Choroid plexus epithelial cell (primary cell): ENCODE results near the gene ZNF774.

ENCODE experiments used
- DNase-seq: peaks from one replicate; pipeline ENCODE4 v3.0.0-alpha.2; 2010; ENCODE audit warnings: low read depth
- H3K4me3 ChIP-seq: 2 replicates; pipeline ENCODE4 v1.5.1; 2011; ENCODE audit warnings: low read depth, mild to moderate bottlenecking, control low read depth, low read length, moderate library complexity
- TF ChIP-seq, protein P1 (sequence below): conservative IDR thresholded peaks from 2 replicates; pipeline ENCODE4 v1.5.1; 2011; ENCODE audit warnings: low read depth, mild to moderate bottlenecking, control low read depth, inconsistent platforms, low read length, moderate library complexity

The ZNF774 gene

DNA sequence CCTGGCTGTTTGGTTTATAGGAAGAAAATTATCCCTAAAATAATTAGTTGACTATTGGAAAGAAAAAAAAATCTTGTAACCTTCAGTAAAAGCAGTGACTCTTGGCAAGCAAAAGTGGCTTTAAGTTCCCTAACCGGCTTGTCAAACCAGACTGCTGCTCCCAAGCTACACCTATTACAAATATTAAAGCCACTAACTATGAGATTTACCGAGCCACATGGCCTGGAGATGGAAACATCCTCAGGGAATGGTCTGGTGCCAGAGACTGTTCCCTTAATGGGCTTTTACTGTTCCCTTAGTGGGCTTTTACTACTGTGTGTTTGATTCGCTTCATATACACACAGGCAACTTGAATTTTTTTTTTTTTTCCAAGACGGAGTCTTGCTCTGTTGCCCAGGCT, 35.9 kb upstream of the ZNF774 start:
- TF ChIP-seq, protein P1, sequence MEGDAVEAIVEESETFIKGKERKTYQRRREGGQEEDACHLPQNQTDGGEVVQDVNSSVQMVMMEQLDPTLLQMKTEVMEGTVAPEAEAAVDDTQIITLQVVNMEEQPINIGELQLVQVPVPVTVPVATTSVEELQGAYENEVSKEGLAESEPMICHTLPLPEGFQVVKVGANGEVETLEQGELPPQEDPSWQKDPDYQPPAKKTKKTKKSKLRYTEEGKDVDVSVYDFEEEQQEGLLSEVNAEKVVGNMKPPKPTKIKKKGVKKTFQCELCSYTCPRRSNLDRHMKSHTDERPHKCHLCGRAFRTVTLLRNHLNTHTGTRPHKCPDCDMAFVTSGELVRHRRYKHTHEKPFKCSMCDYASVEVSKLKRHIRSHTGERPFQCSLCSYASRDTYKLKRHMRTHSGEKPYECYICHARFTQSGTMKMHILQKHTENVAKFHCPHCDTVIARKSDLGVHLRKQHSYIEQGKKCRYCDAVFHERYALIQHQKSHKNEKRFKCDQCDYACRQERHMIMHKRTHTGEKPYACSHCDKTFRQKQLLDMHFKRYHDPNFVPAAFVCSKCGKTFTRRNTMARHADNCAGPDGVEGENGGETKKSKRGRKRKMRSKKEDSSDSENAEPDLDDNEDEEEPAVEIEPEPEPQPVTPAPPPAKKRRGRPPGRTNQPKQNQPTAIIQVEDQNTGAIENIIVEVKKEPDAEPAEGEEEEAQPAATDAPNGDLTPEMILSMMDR: no peak
- DNase-seq: no peak
- no peak overlapping the region for H3K4me3 ChIP-seq

DNA sequence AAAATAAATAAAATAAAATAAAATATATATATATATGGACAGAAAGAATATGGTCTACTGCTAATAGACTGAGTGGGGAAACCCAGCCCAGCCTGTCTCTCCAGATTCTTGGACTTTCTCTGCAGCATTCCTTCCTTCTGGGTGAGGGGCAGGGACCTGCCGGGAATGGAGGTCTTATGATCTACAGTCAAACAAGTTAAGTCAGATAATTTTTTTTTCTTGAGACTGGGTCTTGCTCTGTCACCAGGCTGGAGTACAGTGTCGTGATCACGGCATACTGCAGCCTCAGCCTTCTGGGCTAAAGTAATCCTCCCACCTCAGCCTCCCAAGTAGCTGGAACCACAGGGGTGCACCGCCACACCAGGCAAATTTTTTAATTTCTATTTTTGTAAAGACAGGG, 33.5 kb upstream of the ZNF774 start:
- no peak overlapping the region for H3K4me3 ChIP-seq
- DNase-seq: no peak
- TF ChIP-seq, protein P1: no peak

DNA sequence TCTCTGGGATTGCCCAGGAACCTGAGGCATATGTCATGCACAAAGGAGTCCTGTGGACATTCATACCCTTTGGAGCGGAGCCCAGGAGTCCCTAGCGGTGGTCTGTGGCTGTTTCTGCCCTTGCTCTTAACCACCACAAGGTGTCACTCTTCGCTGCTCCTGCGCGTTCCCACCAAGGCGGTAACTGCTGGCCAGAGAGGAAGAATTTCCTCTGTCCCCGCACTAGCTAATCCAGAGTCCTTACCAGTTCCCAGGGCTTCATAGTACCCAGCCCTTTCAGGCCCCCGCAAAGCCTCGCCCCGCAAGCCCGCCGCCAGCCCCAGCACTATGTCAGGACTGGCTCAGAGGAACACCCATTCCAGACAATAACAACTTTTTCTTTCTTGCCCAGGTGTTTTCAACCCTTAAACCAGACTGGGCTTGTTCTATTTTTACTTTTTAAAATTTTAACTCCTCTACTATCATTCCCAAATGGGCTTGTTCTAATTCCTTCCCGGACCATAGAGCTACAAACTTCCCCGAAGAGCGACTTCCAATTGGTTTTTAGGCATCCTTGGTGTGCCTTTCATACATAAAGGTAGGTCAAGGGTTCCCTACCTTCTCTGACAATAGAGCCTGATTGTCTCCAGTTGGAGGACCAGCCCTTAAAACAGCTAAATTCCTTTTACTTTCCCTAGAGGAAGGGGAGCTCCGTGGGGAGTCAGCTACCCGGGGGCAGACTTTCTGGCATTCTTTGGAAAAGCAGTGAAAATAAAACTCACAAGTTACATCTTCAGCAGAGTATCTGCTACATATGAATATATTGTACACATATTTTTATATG, 31.8 kb upstream of the ZNF774 start:
- peak; percentile 94 for DNase-seq
- TF ChIP-seq, protein P1: peak; percentile 100
- H3K4me3 ChIP-seq: peak overlapping the region; percentile 28

DNA sequence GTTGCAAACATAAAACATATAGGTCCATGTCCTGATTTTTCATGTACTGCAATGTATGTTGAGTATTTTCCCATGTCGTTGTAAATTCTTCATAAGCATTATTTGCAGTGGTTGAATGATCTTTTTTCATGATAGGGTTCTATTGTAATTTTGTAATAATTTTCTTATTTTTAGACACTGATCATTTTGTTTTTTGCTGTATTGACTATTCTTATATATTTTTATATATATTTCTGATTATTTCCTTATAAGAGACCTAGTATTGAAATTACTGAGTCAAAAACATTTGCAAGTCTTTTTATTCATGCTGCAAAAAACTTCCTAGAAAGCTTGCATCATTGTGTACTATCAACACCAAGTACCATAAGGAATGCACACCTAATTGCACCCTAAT, 31.2 kb upstream of the ZNF774 start:
- DNase-seq: no peak
- TF ChIP-seq, protein P1: no peak
- H3K4me3 ChIP-seq: no peak overlapping the region

DNA sequence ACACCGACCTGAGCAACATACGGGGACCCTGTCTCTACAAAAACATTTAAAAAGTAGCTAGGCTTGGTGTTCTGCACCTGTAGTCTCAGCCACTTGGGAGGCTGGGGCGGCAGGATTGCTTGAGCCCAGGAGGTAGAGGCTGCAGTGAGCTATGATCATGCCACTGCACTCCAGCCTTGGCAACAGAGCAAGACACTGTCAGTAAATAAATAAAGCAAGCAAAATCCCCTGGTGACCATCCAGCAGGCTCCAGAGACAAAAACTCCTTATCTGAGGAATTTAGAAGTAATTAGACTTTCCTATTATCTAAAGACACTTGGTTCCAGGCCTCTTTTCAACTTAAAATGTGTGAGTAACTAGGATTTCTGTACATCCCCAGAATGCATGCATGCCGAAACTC, 29.5 kb upstream of the ZNF774 start:
- TF ChIP-seq, protein P1: no peak
- no peak for DNase-seq
- no peak overlapping the region for H3K4me3 ChIP-seq

DNA sequence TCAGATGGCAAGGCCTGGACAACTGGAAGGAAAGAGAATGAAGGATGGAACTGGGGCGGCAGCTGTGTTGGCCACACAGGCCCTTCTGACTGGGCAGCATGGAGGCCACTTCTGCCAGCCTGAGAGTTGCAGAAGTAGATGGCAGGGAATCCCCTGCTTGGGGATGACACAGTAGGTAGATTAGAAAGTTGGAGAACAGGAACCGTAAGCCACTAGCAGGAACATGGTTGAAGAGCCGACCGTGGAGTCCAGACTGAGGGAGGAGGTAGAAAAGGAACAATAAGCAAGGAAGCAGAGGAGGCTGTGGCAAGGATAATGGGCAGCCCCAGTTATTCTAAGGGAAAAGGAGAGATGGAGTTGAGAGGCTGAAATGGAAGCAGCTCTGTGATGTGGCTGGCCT, 26.4 kb upstream of the ZNF774 start:
- TF ChIP-seq, protein P1: no peak
- DNase-seq: no peak

DNA sequence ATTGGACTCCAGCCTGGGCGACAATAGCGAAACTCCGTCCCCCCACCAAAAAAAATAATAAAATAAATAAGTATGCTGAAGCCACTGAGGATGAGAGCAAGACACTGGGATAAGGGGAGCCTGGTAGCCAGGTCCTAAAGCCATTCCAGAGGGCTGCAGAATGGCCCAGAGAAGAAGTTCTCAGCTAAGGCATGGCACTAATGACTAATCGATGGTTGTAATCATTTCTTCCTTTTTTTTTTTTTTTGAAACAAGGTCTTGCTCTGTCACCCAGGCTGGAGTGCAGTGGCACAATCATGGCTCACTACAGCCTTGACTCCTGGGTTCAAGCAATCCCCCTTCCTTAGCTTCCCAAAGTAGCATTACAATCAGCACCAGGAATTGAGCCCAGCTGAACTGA, 25.6 kb upstream of the ZNF774 start:
- no peak overlapping the region for H3K4me3 ChIP-seq
- no peak for DNase-seq
- TF ChIP-seq, protein P1: no peak

More for the DNA sequence above, 26.4 kb upstream of the ZNF774 start:
- no peak overlapping the region for H3K4me3 ChIP-seq
